Measurements from ENCODE around the gene HNRNPUL2.

HNRNPUL2 gene

DNA sequence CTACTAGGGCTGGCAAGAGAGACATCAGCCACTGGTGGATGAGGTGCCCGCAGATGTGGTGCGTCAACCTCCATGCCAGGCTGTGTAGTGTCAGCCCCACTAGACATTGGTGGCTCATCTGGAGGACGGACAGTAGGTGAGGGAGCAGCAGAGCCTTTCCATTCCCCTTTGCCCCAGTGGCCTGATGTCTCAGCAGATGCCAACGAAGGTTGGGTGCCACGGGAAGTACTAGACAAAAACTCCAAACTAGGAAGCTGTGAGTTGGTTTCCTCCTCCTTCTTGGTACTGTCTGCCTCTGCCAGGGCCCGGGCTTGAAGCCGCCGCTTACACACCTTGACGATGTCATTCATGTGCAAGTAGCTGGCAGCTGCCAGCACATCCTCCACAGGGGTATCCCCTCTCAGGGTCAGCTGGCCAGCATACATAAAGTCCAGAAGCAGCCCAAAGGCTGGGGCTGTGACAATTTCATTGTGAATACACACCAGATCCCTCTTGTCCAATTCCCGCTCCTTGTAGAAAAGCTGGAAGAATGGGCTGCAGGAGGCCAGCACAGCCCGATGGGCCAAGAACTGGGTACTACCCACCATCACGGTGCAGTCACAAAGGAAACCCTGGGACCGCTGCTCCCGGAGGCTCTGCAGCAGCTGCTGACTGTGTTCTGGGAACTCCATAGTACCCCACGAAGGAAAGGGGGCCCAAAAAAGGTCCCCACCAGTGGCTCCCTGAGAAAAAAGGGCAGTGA, 25.9 kb upstream of the HNRNPUL2 start:
- TF ChIP-seq TAF1 (IDR thresholded peaks at IDR 0.05; ENCODE audit: borderline replicate concordance, insufficient read depth, low read length) (no peak), POLR2AphosphoS5 (IDR thresholded peaks at IDR 0.05; ENCODE audit: low read depth, low read length) (no peak)
- TF ChIP-seq, protein P1, sequence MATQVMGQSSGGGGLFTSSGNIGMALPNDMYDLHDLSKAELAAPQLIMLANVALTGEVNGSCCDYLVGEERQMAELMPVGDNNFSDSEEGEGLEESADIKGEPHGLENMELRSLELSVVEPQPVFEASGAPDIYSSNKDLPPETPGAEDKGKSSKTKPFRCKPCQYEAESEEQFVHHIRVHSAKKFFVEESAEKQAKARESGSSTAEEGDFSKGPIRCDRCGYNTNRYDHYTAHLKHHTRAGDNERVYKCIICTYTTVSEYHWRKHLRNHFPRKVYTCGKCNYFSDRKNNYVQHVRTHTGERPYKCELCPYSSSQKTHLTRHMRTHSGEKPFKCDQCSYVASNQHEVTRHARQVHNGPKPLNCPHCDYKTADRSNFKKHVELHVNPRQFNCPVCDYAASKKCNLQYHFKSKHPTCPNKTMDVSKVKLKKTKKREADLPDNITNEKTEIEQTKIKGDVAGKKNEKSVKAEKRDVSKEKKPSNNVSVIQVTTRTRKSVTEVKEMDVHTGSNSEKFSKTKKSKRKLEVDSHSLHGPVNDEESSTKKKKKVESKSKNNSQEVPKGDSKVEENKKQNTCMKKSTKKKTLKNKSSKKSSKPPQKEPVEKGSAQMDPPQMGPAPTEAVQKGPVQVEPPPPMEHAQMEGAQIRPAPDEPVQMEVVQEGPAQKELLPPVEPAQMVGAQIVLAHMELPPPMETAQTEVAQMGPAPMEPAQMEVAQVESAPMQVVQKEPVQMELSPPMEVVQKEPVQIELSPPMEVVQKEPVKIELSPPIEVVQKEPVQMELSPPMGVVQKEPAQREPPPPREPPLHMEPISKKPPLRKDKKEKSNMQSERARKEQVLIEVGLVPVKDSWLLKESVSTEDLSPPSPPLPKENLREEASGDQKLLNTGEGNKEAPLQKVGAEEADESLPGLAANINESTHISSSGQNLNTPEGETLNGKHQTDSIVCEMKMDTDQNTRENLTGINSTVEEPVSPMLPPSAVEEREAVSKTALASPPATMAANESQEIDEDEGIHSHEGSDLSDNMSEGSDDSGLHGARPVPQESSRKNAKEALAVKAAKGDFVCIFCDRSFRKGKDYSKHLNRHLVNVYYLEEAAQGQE (IDR thresholded peaks at IDR 0.05; ENCODE audit: insufficient read depth in 1 of 2, low read depth in 2 of 2, low read length in 2 of 2): no peak

- no peak for TF ChIP-seq FOXP2 (optimal IDR thresholded peaks at IDR 0.05; ENCODE audit: borderline replicate concordance, extremely low read depth, extremely low read length, insufficient read depth)
- TF ChIP-seq, protein P1 (IDR thresholded peaks at IDR 0.05; ENCODE audit: insufficient read depth in 1 of 2, low read depth in 2 of 2, low read length in 2 of 2): no peak
- TF ChIP-seq POLR2AphosphoS5 (IDR thresholded peaks at IDR 0.05; ENCODE audit: low read depth, low read length): no peak
- TF ChIP-seq SIN3A (IDR thresholded peaks at IDR 0.05; ENCODE audit: borderline replicate concordance, insufficient read depth, low read length): no peak
- TF ChIP-seq TAF1 (IDR thresholded peaks at IDR 0.05; ENCODE audit: borderline replicate concordance, insufficient read depth, low read length): no peak
Observed at GRCh38 chr11:62752177-62752785, 25.0 kb upstream of the HNRNPUL2 start.

- no peak for TF ChIP-seq FOXP2 (optimal IDR thresholded peaks at IDR 0.05; ENCODE audit: borderline replicate concordance, extremely low read depth, extremely low read length, insufficient read depth)
- TF ChIP-seq, protein P1 (IDR thresholded peaks at IDR 0.05; ENCODE audit: insufficient read depth in 1 of 2, low read depth in 2 of 2, low read length in 2 of 2): no peak
- TF ChIP-seq SIN3A (IDR thresholded peaks at IDR 0.05; ENCODE audit: borderline replicate concordance, insufficient read depth, low read length): no peak
- no peak for TF ChIP-seq TAF1 (IDR thresholded peaks at IDR 0.05; ENCODE audit: borderline replicate concordance, insufficient read depth, low read length)
- no peak for TF ChIP-seq POLR2AphosphoS5 (IDR thresholded peaks at IDR 0.05; ENCODE audit: low read depth, low read length)
Observed at GRCh38 chr11:62747475-62748160, 20.4 kb upstream of the HNRNPUL2 start.

DNA sequence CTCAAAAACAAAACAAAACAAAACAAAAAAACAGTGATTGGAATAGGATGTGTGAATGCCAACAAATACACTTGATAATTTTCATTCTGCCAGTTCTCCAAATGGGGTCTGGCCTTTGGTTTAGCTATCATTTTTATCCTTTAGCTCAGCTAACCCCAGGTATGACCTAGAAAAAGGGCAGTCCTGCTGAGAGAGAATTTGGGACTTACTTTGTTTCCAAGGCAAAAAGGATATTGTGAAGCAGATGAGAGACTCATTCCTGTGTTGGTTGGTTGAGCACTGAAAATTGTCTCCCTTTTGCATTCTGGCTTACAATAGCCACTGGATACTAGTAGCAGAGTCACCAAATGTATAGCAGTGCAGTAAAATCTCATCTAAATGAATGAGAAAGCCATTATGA, 9.9 kb upstream of the HNRNPUL2 start:
- TF ChIP-seq SIN3A (IDR thresholded peaks at IDR 0.05; ENCODE audit: borderline replicate concordance, insufficient read depth, low read length) (no peak), TAF1 (IDR thresholded peaks at IDR 0.05; ENCODE audit: borderline replicate concordance, insufficient read depth, low read length) (no peak), POLR2AphosphoS5 (IDR thresholded peaks at IDR 0.05; ENCODE audit: low read depth, low read length) (no peak), FOXP2 (optimal IDR thresholded peaks at IDR 0.05; ENCODE audit: borderline replicate concordance, extremely low read depth, extremely low read length, insufficient read depth) (no peak)
- TF ChIP-seq, protein P1 (IDR thresholded peaks at IDR 0.05; ENCODE audit: insufficient read depth in 1 of 2, low read depth in 2 of 2, low read length in 2 of 2): no peak

Data from PFSK-1 (cell line).